ENCODE results near the gene TOMM20. TPM values are rescaled to one million over a fixed set of nuclear protein-coding genes. Genes with fewer than 3 reads are reported as not detected.

The TOMM20 gene
- polyA plus RNA-seq, 4 donors, result 173 to 225 (median 207) TPM

GRCh38 chr1:235136111-235136510 is 7.5 kb upstream of the TOMM20 start:
- no peak for DNase-seq (ENCODE audit: low read depth in 4 of 4, low spot score in 2 of 4)

GRCh38 chr1:235134171-235134570 is 5.5 kb upstream of the TOMM20 start:
- no peak for DNase-seq (ENCODE audit: low read depth in 4 of 4, low spot score in 2 of 4)

GRCh38 chr1:235133086-235133485 is 4.4 kb upstream of the TOMM20 start:
- no peak for DNase-seq (ENCODE audit: low read depth in 4 of 4, low spot score in 2 of 4)

GRCh38 chr1:235131961-235132360 is 3.3 kb upstream of the TOMM20 start:
- DNase-seq (ENCODE audit: low read depth in 4 of 4, low spot score in 2 of 4), result no peak

- DNase-seq (ENCODE audit: low read depth in 4 of 4, low spot score in 2 of 4), result no peak
These were observed 2.2 kb upstream of the TOMM20 start for GRCh38 chr1:235130766-235131270.

- no peak for DNase-seq (ENCODE audit: low read depth in 4 of 4, low spot score in 2 of 4)
These were observed 1.3 kb upstream of the TOMM20 start for GRCh38 chr1:235129774-235130570.

GRCh38 chr1:235127732-235128455 is 743 bp downstream of the TOMM20 start:
- DNase-seq (ENCODE audit: low read depth in 4 of 4, low spot score in 2 of 4), result no peak

GRCh38 chr1:235127203-235127602 is 1.4 kb downstream of the TOMM20 start:
- no peak for DNase-seq (ENCODE audit: low read depth in 4 of 4, low spot score in 2 of 4)

- DNase-seq (ENCODE audit: low read depth in 4 of 4, low spot score in 2 of 4), result no peak
These were observed 4.0 kb downstream of the TOMM20 start for GRCh38 chr1:235124665-235125064.

GRCh38 chr1:235124111-235124510 is 4.5 kb downstream of the TOMM20 start:
- DNase-seq (ENCODE audit: low read depth in 4 of 4, low spot score in 2 of 4), result no peak

GRCh38 chr1:235122348-235122747 is 6.3 kb downstream of the TOMM20 start:
- no peak for DNase-seq (ENCODE audit: low read depth in 4 of 4, low spot score in 2 of 4)

GRCh38 chr1:235113183-235113917 is 15.3 kb downstream of the TOMM20 start:
- no peak for DNase-seq (ENCODE audit: low read depth in 4 of 4, low spot score in 2 of 4)

- DNase-seq (ENCODE audit: low read depth in 4 of 4, low spot score in 2 of 4), result no peak
These were observed 16.1 kb downstream of the TOMM20 start for GRCh38 chr1:235112297-235113182.

GRCh38 chr1:235111107-235111506 is 17.5 kb downstream of the TOMM20 start:
- no peak for DNase-seq (ENCODE audit: low read depth in 4 of 4, low spot score in 2 of 4)

- DNase-seq (ENCODE audit: low read depth in 4 of 4, low spot score in 2 of 4), result no peak
These were observed 19.8 kb downstream of the TOMM20 start for GRCh38 chr1:235108876-235109275.

- DNase-seq (ENCODE audit: low read depth in 4 of 4, low spot score in 2 of 4), result no peak
These were observed 20.4 kb downstream of the TOMM20 start for GRCh38 chr1:235108185-235108593.

GRCh38 chr1:235107368-235108184 is 21.1 kb downstream of the TOMM20 start:
- DNase-seq (ENCODE audit: low read depth in 4 of 4, low spot score in 2 of 4), result no peak

- no peak for DNase-seq (ENCODE audit: low read depth in 4 of 4, low spot score in 2 of 4)
These were observed 22.2 kb downstream of the TOMM20 start for GRCh38 chr1:235106457-235106856.
